ENCODE measurements around the gene FSD1L.

The FSD1L gene

DNA sequence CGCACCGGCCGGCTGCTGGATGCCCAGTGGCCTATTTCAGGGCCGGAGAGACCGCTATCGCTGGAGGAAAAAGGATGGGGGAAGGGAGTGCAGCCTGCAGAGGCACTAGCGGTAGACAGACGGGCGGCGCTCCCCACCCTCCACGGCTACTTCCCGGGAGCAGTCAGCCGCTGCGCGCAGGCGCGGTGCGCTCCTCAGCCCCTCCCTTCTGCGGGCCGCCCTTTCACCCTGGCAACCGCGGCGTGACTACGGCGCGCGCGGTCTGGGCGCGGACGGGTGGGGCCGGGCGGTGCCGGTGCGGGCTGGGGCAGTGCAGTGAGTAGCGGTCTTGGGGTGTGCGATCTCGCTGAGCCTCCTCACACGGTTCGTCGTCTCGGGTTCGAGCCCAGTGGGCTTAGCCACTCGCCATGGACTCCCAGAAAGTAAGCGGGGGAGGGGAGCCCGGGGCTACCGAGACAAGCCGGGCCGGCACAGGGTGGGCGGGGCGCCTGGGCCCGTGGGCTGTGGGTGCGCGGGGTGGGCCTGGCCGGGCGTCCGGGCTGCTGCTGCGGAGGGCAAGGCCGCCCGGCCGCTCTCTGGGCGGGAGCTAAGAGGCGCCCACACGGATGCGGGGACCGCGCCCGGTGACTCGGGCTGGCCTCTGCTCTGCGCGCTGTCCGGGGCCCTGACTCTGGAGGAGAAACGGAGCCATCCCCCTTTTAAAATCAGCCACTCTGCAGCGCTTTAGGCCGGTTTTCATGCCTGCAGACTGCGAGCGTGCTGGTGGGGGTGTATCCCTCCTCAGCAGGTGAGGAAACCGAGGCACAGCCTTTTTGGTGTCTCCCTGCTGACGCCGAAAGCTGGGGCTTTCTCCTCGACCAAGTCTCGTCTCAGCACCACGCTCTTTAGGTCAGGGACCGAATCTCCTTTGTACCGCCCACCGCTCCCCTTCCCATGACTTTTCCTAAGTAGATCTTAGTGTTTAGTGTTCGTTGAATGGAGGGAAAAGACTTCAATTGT, at the start of gene FSD1L:
FSD1L (plus strand) TSS at position 221 of the 999 bp plus-strand sequence; CDS start at position 408, 187 bp downstream.
- no peaks in the 10 kb centered on the region for H3K9me3 Mint-ChIP-seq

DNA sequence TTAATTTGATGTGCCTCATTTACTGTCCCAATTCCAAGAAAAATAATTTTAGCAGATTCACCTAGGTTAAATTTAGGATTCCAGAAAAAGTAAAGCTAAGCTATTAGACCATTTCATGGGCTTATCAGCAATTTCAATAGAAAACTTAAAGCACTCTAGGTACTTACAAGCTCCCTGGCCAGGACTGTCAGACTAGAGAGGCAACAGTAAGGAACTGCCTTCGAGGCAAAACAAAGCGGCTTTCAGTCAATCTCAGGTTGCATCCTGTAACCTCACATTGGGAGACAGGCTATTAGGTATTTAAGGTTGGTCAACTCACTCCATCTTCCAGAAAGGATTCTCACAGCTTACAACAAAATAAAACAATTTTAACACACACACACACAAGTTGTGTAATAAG, 48.7 kb upstream of the FSD1L start:
- no peak overlapping the region for H3K4me3 Mint-ChIP-seq
- H3K27ac Mint-ChIP-seq: no peak overlapping the region
- no peaks in the 10 kb centered on the region for H3K36me3 Mint-ChIP-seq (ENCODE audit: low read depth)
- H3K27me3 Mint-ChIP-seq (ENCODE audit: low read depth): peaks cover 77% of the 10 kb centered on the region
- peaks cover 8% of the 10 kb centered on the region for H3K4me1 Mint-ChIP-seq (ENCODE audit: low read depth)
- no peak for DNase-seq (ENCODE audit: low spot score)
- H3K9me3 Mint-ChIP-seq: no peaks in the 10 kb centered on the region

More for the DNA sequence above, at the start of gene FSD1L:
- H3K4me1 Mint-ChIP-seq (ENCODE audit: low read depth): peaks cover 23% of the 10 kb centered on the region
- H3K27me3 Mint-ChIP-seq (ENCODE audit: low read depth): peaks cover 20% of the 10 kb centered on the region
- H3K4me3 Mint-ChIP-seq: peak within 1 kb of the TSS; percentile 84
- H3K27ac Mint-ChIP-seq: peak within 1 kb of the TSS; percentile 49
- no peaks in the 10 kb centered on the region for H3K36me3 Mint-ChIP-seq (ENCODE audit: low read depth)
- peak; percentile 82 for DNase-seq (ENCODE audit: low spot score)

DNA sequence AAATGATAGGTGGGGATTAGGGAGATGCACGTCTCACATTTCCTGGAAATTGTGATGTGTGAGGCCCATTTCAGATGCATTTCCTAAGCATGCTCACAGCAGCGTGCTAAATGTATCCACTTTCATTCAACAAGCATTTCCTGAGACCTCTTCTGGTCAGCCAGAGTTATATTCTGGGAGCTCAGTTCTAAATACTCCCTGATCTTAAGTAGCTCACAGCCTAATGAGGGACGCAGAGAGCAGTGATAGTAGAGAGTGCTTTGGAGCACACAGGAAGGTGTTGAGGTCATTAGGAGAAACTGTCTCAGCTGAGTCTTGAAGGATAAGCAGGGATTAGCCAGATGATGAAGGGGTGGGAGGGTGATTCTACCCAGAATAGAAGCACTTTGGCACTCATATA, 46.2 kb upstream of the FSD1L start:
- peaks cover 28% of the 10 kb centered on the region for H3K4me1 Mint-ChIP-seq (ENCODE audit: low read depth)
- DNase-seq (ENCODE audit: low spot score): no peak
- H3K27me3 Mint-ChIP-seq (ENCODE audit: low read depth): peaks cover 74% of the 10 kb centered on the region
- H3K9me3 Mint-ChIP-seq: peaks cover under 1% of the 10 kb centered on the region
- H3K36me3 Mint-ChIP-seq (ENCODE audit: low read depth): no peaks in the 10 kb centered on the region
- H3K27ac Mint-ChIP-seq: no peak overlapping the region
- no peak overlapping the region for H3K4me3 Mint-ChIP-seq

DNA sequence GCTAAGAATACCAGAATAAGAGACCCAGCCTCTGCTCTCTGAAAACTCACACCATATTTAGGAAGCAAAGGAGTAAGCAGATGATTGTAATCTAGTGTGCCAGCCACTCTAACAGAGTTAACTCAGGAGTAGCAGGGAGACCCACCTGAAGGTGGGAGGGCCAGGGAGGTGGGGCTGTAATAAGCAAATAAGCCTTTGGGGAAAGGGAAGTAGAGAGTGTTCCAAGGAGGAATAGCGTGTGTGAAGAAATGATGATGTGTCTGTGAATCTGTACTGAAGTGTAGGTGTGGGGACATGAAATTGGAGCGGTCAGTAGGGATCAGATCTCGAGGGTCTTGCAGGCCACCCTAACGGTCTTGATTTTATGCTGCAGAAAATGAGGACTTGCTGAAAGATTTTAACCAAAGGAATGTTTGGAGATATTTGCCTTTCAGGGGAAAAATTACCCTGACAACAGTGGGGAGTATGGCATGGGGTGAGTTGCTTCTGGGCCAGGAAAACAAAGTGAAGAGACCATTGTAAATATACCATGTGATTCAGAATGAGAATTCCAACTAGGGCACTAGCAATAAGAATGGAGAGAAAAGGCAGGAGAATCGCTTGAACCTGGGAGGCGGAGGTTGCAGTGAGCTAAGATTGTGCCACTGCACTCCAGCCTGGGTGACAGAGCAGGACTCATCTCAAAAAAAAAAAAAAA, 44.1 kb upstream of the FSD1L start:
- no peak for DNase-seq (ENCODE audit: low spot score)
- H3K27me3 Mint-ChIP-seq (ENCODE audit: low read depth): peaks cover 70% of the 10 kb centered on the region
- no peak overlapping the region for H3K27ac Mint-ChIP-seq
- H3K4me3 Mint-ChIP-seq: no peak overlapping the region
- H3K9me3 Mint-ChIP-seq: peaks cover 6% of the 10 kb centered on the region
- peaks cover 5% of the 10 kb centered on the region for H3K36me3 Mint-ChIP-seq (ENCODE audit: low read depth)
- peaks cover 33% of the 10 kb centered on the region for H3K4me1 Mint-ChIP-seq (ENCODE audit: low read depth)

DNA sequence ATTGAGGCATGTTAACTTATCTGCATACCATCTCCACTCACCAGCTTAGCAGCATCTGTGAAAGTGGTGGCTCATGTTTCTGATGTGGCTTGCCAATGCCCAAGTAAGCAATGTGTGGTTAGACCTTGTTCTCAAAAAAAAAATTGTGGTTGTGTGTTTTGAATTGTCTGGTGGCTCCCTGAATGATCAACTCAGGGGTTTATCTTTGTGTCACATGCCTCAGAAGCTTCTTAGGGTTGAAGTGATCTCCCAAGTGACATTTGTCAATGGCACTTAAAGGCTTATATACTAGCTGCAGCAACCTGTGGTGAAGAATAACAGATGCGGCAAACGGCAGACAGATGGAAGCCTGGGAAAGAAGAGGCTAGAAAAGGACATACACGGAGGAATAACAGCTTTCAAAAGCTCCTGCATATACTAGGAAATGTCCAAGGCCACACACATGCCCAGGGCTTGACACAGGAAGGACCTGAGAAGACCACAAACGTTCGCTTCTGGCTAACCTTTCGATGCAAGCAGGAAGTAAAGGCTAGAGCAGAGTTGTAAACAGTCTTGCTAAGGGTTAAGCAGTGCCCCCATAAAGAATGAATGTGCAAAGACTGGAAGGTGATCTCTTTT, 42.2 kb upstream of the FSD1L start:
- peak; percentile 78 for DNase-seq (ENCODE audit: low spot score)
- Mint-ChIP-seq H3K4me1 (ENCODE audit: low read depth) (peaks cover 33% of the 10 kb centered on the region), H3K9me3 (peaks cover 6% of the 10 kb centered on the region), H3K4me3 (peak overlapping the region; percentile 70), H3K36me3 (ENCODE audit: low read depth) (peaks cover 5% of the 10 kb centered on the region), H3K27me3 (ENCODE audit: low read depth) (peaks cover 76% of the 10 kb centered on the region), H3K27ac (peak overlapping the region; percentile 73)

DNA sequence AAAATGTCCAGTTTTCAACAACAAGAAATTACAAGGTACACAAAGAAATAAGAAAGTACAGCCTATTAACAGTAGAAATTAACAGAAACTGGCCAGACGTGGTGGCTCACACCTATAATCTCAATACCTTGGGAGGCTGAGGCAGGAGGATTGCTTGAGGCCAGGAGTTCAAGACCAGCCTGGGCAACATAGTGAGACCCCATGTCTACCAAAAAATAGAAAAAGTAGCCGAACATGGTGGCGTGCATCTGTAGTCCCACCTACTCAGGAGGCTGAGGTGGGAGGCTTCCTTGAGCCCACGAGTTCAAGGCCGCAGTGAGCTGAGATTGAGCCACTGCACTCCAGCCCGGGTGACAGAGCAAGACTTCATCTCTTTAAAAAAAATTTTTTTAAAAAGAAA, 41.5 kb upstream of the FSD1L start:
- peaks cover 5% of the 10 kb centered on the region for H3K36me3 Mint-ChIP-seq (ENCODE audit: low read depth)
- no peak for DNase-seq (ENCODE audit: low spot score)
- H3K4me1 Mint-ChIP-seq (ENCODE audit: low read depth): peaks cover 33% of the 10 kb centered on the region
- no peak overlapping the region for H3K27ac Mint-ChIP-seq
- peaks cover 6% of the 10 kb centered on the region for H3K9me3 Mint-ChIP-seq
- H3K4me3 Mint-ChIP-seq: peak overlapping the region; percentile 70
- H3K27me3 Mint-ChIP-seq (ENCODE audit: low read depth): peaks cover 78% of the 10 kb centered on the region

DNA sequence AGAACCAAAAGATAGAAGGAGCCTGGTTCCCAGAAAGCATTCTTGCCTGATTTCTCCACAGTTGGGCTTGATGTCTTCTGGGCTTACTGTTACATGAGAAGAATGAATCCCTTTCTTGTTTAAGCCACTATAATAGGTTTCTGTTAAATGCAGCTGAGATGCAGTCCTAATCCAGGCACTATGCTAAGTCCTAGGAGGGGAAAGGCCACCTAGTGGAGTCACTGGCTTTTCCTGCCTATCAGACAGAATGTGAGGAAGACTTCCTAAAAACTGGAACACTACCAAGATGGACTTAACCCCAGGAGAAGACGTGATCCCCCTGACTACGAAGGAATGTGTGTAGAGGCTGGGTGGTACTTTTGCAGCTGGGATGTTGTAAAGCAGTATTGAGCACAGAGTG, 34.3 kb upstream of the FSD1L start:
- no peak for DNase-seq (ENCODE audit: low spot score)
- Mint-ChIP-seq H3K9me3 (no peaks in the 10 kb centered on the region), H3K4me3 (no peak overlapping the region), H3K27ac (no peak overlapping the region), H3K27me3 (ENCODE audit: low read depth) (peaks cover 53% of the 10 kb centered on the region), H3K4me1 (ENCODE audit: low read depth) (peaks cover 13% of the 10 kb centered on the region), H3K36me3 (ENCODE audit: low read depth) (no peaks in the 10 kb centered on the region)

DNA sequence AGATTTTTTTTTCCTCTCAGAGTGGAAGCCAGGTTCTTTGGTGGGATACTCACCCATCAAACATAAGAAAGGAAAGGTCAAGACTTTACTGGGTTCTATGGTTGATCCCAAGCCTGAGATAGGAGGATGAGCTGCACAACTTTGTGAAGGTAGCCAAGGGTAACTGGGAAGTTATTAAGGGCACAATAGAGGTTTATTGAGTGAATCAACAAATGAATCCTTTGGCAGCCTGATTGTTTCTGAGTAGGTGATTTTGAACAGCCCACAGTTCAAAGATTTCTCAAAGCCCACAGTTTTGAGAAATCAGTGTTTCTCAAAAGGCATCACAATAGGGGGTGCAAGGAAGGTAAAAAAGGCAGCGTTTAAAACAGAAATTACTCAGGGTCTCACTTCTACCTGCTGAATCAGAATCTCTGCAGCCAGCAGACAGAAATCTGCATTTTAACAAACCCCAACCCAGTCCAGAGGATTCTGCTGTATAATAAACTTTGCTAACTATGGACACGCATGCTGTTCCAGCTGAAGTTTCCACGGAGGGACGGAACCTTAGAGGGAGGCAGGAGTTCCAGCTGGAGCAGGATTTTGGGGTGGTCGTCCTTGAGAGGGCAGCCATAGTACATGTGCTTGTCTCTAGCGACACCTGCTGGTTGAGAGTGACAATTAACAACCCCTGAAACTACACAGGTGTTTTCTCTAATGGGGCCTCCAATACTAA, 32.7 kb upstream of the FSD1L start:
- DNase-seq (ENCODE audit: low spot score): peak; percentile 18
- Mint-ChIP-seq H3K4me1 (ENCODE audit: low read depth) (peaks cover 13% of the 10 kb centered on the region), H3K36me3 (ENCODE audit: low read depth) (no peaks in the 10 kb centered on the region), H3K27ac (no peak overlapping the region), H3K4me3 (no peak overlapping the region), H3K27me3 (ENCODE audit: low read depth) (peaks cover 45% of the 10 kb centered on the region), H3K9me3 (no peaks in the 10 kb centered on the region)

DNA sequence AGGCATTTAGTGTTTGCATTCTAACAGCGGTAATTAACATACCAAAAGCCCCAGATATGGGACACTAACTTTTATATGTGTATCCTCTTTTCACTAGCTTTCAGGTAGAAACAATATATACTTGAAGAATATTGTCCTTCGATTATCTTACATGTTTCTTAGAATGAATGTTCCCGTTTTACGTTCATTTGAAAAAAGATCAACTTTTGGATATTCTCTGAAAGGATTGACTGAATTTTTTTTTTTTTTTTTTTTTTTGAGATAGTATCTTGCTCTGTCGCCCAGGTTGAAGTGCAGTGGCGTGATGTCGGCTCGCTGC, 32.2 kb upstream of the FSD1L start:
- peaks cover 39% of the 10 kb centered on the region for H3K27me3 Mint-ChIP-seq (ENCODE audit: low read depth)
- no peak overlapping the region for H3K4me3 Mint-ChIP-seq
- DNase-seq (ENCODE audit: low spot score): no peak
- no peak overlapping the region for H3K27ac Mint-ChIP-seq
- H3K9me3 Mint-ChIP-seq: no peaks in the 10 kb centered on the region
- H3K4me1 Mint-ChIP-seq (ENCODE audit: low read depth): peaks cover 13% of the 10 kb centered on the region
- H3K36me3 Mint-ChIP-seq (ENCODE audit: low read depth): no peaks in the 10 kb centered on the region

DNA sequence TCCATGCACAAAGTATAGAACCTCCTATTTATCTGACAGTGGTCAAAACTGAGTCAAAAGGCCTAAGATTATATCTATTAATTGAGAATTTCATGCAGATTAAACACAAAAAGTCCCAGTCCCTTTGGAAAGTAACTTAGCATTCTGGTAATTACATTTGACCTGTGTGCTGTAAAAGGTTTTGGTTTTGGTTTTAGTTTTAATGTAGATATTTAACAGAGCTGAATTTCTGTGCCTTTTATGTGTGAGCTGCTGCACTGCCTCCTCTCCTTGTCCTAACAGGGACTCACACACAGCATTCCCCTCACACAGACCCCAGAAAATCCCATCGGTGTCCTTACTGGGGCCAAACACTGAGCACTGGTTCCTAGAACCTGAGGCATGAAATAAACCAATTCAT, 31.0 kb upstream of the FSD1L start:
- H3K9me3 Mint-ChIP-seq: no peaks in the 10 kb centered on the region

DNA sequence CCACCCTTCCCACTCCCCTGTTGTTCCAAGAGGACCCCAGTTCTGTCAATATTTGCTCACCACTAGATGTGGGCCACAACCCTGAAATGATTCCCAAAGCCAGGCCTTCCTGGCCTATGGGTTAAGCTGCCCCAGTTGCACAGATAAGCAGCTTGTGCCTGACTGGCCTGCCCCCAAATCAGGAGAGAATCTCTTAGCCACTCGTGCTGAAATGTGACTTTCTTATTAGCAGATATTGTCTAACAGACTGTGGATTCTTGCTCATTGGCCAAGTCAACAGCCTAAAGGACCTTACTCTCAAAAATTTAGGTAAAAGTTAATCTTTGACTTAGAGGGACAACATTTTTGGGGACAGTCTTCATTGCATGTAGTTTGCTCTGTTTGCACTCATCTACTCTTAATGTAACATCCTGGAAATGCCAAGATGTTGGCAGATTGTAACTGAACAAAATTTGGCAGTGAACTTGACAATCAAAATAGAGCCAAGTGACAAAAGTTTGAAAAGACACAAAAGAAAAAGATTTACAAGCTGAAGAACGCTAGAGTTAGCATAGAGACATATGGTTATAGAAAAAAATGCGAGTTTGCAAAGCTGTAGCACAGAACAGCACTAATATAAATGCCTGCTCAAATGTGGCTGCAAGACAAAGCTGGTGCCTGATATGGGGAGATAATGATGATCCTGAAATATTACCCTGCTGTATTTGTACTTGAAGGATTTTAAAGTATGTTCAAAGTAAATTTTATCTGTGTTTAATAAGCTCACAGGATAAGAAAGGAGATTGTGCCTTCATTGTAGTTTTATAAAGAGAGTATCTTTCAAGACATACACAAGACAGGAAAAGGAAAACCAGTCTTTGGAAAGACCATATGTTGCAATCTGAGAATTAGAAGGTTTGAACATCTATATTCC, 29.0 kb upstream of the FSD1L start:
- Mint-ChIP-seq H3K9me3 (no peaks in the 10 kb centered on the region), H3K4me1 (ENCODE audit: low read depth) (peaks cover 13% of the 10 kb centered on the region), H3K27ac (no peak overlapping the region)

More for the DNA sequence above, 31.0 kb upstream of the FSD1L start:
- no peak overlapping the region for H3K27ac Mint-ChIP-seq
- no peak for DNase-seq (ENCODE audit: low spot score)
- no peaks in the 10 kb centered on the region for H3K36me3 Mint-ChIP-seq (ENCODE audit: low read depth)
- H3K4me3 Mint-ChIP-seq: no peak overlapping the region
- H3K27me3 Mint-ChIP-seq (ENCODE audit: low read depth): peaks cover 29% of the 10 kb centered on the region
- peaks cover 13% of the 10 kb centered on the region for H3K4me1 Mint-ChIP-seq (ENCODE audit: low read depth)

DNA sequence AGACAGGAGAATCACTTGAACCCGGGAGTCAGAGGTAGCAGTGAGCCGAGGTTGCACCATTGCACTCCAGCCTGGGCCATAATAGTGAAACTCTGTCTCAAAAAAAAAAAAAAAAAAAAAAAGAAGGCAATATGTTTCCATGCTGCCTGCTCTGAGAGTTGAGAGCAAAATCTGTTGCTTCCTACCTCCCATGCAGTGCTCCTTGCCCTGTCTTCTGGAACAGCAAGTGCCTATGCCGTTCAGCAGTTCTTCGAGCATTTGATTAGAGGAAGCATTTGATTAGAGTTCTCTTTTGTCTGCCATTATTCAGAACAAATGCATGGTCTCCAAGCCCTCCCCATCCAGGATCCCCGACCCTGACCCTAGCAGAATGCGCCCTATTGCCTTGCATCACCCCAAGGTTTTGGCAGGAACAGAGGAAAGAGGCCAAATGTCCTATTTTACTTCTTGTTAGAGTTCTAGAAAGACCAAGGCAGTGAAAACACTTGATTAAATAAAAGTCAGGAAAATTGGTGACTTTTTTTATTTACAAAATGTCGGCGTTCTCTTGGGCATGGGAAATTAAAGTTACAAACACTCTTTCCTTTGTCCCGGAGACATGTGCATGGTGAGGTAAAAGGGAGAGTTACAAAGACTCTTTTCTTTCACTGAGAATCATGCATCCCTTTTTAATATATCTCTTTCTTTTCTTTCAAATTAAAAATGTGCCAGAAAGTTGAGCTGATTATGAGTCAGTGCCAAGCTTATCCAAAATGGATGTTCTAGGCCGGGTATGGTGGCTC, 27.8 kb upstream of the FSD1L start:
- Mint-ChIP-seq H3K27me3 (ENCODE audit: low read depth) (peaks cover 14% of the 10 kb centered on the region), H3K9me3 (no peaks in the 10 kb centered on the region), H3K4me1 (ENCODE audit: low read depth) (peaks cover 13% of the 10 kb centered on the region), H3K4me3 (no peak overlapping the region), H3K36me3 (ENCODE audit: low read depth) (no peaks in the 10 kb centered on the region), H3K27ac (no peak overlapping the region)
- no peak for DNase-seq (ENCODE audit: low spot score)

More for the DNA sequence above, 29.0 kb upstream of the FSD1L start:
- H3K36me3 Mint-ChIP-seq (ENCODE audit: low read depth): no peaks in the 10 kb centered on the region
- no peak overlapping the region for H3K4me3 Mint-ChIP-seq
- peaks cover 17% of the 10 kb centered on the region for H3K27me3 Mint-ChIP-seq (ENCODE audit: low read depth)
- DNase-seq (ENCODE audit: low spot score): no peak
